Neural cell (in vitro differentiated cells): ENCODE results near the gene COL4A2.

Source experiments
- POLR2AphosphoS5 ChIP-seq: IDR thresholded peaks from 2 replicates; pipeline ENCODE4 v1.6.1; 2012
- TF ChIP-seq, protein P1 (sequence below): fragments of 450-650 bp; IDR thresholded peaks from 2 replicates; pipeline ENCODE4 v1.5.1; 2014; ENCODE audit warnings: antibody characterized with exemption, mild to moderate bottlenecking, moderate library complexity; ENCODE audit not compliant: poor library complexity, severe bottlenecking
- TF ChIP-seq, protein P2 (sequence below): IDR thresholded peaks from 2 replicates; pipeline ENCODE4 v1.6.1; 2012; ENCODE audit warnings: borderline replicate concordance

DNA sequence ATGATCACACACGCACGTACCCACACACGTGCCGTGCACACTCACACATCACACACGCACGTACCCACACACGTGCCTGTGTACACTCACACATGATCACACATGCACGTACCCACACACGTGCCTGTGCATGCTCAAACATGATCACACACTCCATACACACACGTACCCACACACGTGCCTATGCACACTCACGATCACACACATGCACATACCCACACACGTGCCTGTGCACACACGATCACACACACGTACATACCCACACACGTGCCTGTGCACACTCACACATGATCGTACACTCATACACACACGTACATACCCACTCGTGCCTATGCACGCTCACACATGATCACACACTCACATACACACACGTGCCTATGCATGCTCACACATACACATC lies 167.6 kb downstream of the COL4A2 start:
- TF ChIP-seq, protein P1, sequence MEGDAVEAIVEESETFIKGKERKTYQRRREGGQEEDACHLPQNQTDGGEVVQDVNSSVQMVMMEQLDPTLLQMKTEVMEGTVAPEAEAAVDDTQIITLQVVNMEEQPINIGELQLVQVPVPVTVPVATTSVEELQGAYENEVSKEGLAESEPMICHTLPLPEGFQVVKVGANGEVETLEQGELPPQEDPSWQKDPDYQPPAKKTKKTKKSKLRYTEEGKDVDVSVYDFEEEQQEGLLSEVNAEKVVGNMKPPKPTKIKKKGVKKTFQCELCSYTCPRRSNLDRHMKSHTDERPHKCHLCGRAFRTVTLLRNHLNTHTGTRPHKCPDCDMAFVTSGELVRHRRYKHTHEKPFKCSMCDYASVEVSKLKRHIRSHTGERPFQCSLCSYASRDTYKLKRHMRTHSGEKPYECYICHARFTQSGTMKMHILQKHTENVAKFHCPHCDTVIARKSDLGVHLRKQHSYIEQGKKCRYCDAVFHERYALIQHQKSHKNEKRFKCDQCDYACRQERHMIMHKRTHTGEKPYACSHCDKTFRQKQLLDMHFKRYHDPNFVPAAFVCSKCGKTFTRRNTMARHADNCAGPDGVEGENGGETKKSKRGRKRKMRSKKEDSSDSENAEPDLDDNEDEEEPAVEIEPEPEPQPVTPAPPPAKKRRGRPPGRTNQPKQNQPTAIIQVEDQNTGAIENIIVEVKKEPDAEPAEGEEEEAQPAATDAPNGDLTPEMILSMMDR = no peak
- TF ChIP-seq, protein P2, sequence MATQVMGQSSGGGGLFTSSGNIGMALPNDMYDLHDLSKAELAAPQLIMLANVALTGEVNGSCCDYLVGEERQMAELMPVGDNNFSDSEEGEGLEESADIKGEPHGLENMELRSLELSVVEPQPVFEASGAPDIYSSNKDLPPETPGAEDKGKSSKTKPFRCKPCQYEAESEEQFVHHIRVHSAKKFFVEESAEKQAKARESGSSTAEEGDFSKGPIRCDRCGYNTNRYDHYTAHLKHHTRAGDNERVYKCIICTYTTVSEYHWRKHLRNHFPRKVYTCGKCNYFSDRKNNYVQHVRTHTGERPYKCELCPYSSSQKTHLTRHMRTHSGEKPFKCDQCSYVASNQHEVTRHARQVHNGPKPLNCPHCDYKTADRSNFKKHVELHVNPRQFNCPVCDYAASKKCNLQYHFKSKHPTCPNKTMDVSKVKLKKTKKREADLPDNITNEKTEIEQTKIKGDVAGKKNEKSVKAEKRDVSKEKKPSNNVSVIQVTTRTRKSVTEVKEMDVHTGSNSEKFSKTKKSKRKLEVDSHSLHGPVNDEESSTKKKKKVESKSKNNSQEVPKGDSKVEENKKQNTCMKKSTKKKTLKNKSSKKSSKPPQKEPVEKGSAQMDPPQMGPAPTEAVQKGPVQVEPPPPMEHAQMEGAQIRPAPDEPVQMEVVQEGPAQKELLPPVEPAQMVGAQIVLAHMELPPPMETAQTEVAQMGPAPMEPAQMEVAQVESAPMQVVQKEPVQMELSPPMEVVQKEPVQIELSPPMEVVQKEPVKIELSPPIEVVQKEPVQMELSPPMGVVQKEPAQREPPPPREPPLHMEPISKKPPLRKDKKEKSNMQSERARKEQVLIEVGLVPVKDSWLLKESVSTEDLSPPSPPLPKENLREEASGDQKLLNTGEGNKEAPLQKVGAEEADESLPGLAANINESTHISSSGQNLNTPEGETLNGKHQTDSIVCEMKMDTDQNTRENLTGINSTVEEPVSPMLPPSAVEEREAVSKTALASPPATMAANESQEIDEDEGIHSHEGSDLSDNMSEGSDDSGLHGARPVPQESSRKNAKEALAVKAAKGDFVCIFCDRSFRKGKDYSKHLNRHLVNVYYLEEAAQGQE = no peak
- TF ChIP-seq POLR2AphosphoS5 = no peak
